Measurements from ENCODE around the gene LSAMP. TPM values are rescaled to one million over a fixed set of nuclear protein-coding genes. Genes with fewer than 3 reads are reported as not detected.

Gene LSAMP
- total and polyA plus RNA-seq, 2 donors = 0.71 to 1.5 TPM

DNA sequence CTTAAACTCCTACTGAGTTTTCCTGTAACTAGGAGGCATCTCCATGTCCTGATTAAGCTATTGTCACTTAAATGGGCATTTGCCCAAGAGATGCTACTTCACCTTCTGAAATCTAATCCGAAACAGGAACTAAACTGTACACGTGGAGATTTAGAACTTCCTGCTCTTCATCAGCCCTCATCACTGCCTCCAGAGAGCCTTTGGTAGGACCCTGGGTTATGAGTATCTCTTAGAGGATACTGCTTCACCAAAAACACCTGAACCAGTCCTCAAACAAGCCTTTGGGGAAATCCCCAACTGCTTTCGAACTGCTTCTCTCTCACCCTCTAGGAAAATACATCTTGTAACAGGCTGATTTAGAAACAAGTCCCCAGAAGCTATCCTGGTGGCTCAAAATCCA, 501.7 kb downstream of the LSAMP start:
- WGBS = 56% methylated on average over 3 of the region's 3 CpGs
- Histone ChIP-seq H3K4me1 (ENCODE audit: control insufficient read depth in 2 of 2, insufficient read depth in 2 of 2, low read length in 2 of 2) (no peaks in the 10 kb centered on the region), H3K4me3 (ENCODE audit: low read length in 2 of 2) (no peak overlapping the region), H3K36me3 (ENCODE audit: control insufficient read depth in 2 of 2, insufficient read depth in 2 of 2, low read length in 1 of 2) (no peaks in the 10 kb centered on the region), H3K9me3 (ENCODE audit: control insufficient read depth in 2 of 2, insufficient read depth in 1 of 2, low read length in 1 of 2) (no peaks in the 10 kb centered on the region), H3K27me3 (ENCODE audit: control insufficient read depth in 2 of 2, insufficient read depth in 1 of 2, low read length in 1 of 2) (no peaks in the 10 kb centered on the region), H3K27ac (ENCODE audit: low read depth in 1 of 2, low read length in 1 of 2) (no peak overlapping the region)
- DNase-seq (ENCODE audit: low read depth in 6 of 9, low spot score in 9 of 9) = no peak

DNA sequence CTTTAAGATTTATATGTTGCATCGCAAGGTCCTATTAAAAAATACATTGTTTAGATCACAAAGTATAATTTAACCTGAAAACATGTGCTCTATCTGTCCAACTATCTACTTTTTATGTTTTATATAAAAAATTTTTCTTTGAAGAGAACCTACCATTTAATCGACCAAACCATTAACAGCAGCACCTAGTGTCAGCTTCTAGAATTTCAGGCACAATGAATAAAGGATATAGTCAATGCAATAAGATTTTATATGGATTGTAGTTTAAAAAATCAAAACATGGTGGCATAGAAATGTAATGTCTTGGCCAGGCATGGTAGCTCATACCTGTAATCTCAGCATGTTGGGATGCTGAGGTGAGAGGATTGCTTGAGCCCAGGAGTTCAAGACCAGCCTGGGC, 508.2 kb downstream of the LSAMP start:
- H3K27me3 ChIP-seq (ENCODE audit: control insufficient read depth in 2 of 2, insufficient read depth in 1 of 2, low read length in 1 of 2) = no peaks in the 10 kb centered on the region
- no peaks in the 10 kb centered on the region for H3K9me3 ChIP-seq (ENCODE audit: control insufficient read depth in 2 of 2, insufficient read depth in 1 of 2, low read length in 1 of 2)
- no peak overlapping the region for H3K4me3 ChIP-seq (ENCODE audit: low read length in 2 of 2)
- H3K27ac ChIP-seq (ENCODE audit: low read depth in 1 of 2, low read length in 1 of 2) = no peak overlapping the region
- WGBS = 84% methylated on average over 2 of the region's 2 CpGs
- no peak for DNase-seq (ENCODE audit: low read depth in 6 of 9, low spot score in 9 of 9)
- H3K4me1 ChIP-seq (ENCODE audit: control insufficient read depth in 2 of 2, insufficient read depth in 2 of 2, low read length in 2 of 2) = no peaks in the 10 kb centered on the region
- H3K36me3 ChIP-seq (ENCODE audit: control insufficient read depth in 2 of 2, insufficient read depth in 2 of 2, low read length in 1 of 2) = no peaks in the 10 kb centered on the region

DNA sequence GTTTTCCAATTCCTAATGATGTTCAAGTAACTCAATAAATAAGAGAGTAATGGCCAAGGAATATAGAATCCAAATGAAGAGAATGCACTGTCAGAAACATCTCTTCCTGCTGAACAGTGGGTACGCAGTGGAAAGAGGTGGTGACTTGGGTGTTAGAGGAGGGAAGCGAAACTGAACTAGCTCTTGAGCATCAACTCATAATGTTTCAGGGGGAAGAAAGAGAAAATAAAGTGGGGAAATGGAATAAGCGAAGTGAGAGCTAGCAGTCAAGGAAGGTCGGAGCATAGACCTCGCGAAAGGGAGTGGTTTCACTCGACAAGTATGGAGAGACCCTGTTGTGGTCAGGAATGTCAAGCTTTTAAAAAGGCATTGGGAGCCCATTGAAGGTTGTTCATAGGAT, 512.5 kb downstream of the LSAMP start:
- DNase-seq (ENCODE audit: low read depth in 6 of 9, low spot score in 9 of 9) = no peak
- no peak overlapping the region for H3K27ac ChIP-seq (ENCODE audit: low read depth in 1 of 2, low read length in 1 of 2)
- H3K36me3 ChIP-seq (ENCODE audit: control insufficient read depth in 2 of 2, insufficient read depth in 2 of 2, low read length in 1 of 2) = no peaks in the 10 kb centered on the region
- H3K4me1 ChIP-seq (ENCODE audit: control insufficient read depth in 2 of 2, insufficient read depth in 2 of 2, low read length in 2 of 2) = no peaks in the 10 kb centered on the region
- H3K4me3 ChIP-seq (ENCODE audit: low read length in 2 of 2) = no peak overlapping the region
- H3K9me3 ChIP-seq (ENCODE audit: control insufficient read depth in 2 of 2, insufficient read depth in 1 of 2, low read length in 1 of 2) = no peaks in the 10 kb centered on the region
- WGBS = 97% methylated on average over 7 of the region's 7 CpGs
- H3K27me3 ChIP-seq (ENCODE audit: control insufficient read depth in 2 of 2, insufficient read depth in 1 of 2, low read length in 1 of 2) = no peaks in the 10 kb centered on the region

DNA sequence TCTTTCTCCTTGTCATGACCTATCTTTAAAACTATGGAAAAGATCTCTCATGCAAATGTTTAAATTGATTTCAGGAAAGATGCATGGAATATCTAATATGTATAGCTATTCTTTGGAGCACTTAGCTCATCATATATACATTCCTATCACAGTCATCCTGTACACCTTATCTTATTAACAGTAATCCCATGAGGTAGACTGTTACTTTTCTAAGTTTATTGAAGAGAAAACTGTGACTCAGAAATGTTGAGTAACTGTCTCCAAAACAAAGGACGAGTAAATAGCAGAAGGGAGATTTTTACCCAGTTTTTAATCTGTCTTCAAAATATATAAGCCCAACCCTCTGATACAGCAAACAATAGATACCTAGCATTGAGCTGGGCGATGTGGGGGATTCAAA, 513.7 kb downstream of the LSAMP start:
- 92% methylated on average over 2 of the region's 2 CpGs for WGBS
- Histone ChIP-seq H3K36me3 (ENCODE audit: control insufficient read depth in 2 of 2, insufficient read depth in 2 of 2, low read length in 1 of 2) (no peaks in the 10 kb centered on the region), H3K27ac (ENCODE audit: low read depth in 1 of 2, low read length in 1 of 2) (no peak overlapping the region), H3K4me1 (ENCODE audit: control insufficient read depth in 2 of 2, insufficient read depth in 2 of 2, low read length in 2 of 2) (no peaks in the 10 kb centered on the region), H3K9me3 (ENCODE audit: control insufficient read depth in 2 of 2, insufficient read depth in 1 of 2, low read length in 1 of 2) (no peaks in the 10 kb centered on the region), H3K4me3 (ENCODE audit: low read length in 2 of 2) (no peak overlapping the region), H3K27me3 (ENCODE audit: control insufficient read depth in 2 of 2, insufficient read depth in 1 of 2, low read length in 1 of 2) (no peaks in the 10 kb centered on the region)
- no peak for DNase-seq (ENCODE audit: low read depth in 6 of 9, low spot score in 9 of 9)

DNA sequence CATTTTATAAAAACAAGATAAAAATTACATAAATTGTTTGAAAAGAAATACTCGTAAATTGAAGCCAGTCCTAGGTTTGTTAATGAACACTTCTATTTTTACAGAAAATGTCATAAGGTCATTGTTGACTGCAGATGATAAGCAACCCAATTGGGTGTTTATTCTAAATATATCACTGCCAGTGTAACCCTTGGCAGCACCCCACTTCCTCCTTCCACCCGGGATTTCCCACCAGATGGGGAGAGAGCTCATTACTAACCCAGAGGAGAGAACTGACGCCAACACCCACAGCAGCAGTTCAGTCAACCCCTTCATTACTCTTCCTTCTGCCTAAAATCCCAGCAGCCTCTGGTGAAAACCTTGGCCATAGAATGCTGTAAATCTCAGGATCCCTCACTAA, 514.4 kb downstream of the LSAMP start:
- 62% methylated on average over 3 of the region's 3 CpGs for WGBS
- no peak for DNase-seq (ENCODE audit: low read depth in 6 of 9, low spot score in 9 of 9)

DNA sequence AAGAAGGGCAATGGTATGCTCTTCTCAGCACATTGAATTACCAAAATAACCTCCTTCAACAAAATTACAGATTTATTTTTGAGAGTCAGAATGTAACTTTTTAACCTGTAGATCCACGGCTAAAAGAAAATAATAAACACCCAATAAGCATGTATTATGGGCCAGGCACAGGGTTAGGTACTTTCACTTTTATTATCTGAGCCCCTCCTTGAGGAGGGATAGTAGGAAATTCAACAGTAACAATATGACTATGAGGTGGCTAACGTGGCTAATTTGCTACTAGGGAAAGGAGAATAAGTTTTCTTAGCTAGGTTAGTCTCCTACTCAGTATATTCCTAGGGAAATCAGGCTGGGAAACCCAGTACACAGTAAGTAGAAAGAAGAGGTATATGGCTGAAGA, 515.1 kb downstream of the LSAMP start:
- Histone ChIP-seq H3K27me3 (ENCODE audit: control insufficient read depth in 2 of 2, insufficient read depth in 1 of 2, low read length in 1 of 2) (no peaks in the 10 kb centered on the region), H3K9me3 (ENCODE audit: control insufficient read depth in 2 of 2, insufficient read depth in 1 of 2, low read length in 1 of 2) (no peaks in the 10 kb centered on the region), H3K4me1 (ENCODE audit: control insufficient read depth in 2 of 2, insufficient read depth in 2 of 2, low read length in 2 of 2) (no peaks in the 10 kb centered on the region), H3K27ac (ENCODE audit: low read depth in 1 of 2, low read length in 1 of 2) (no peak overlapping the region), H3K4me3 (ENCODE audit: low read length in 2 of 2) (no peak overlapping the region), H3K36me3 (ENCODE audit: control insufficient read depth in 2 of 2, insufficient read depth in 2 of 2, low read length in 1 of 2) (no peaks in the 10 kb centered on the region)
- DNase-seq (ENCODE audit: low read depth in 6 of 9, low spot score in 9 of 9) = no peak
- 79% methylated on average over 2 of the region's 2 CpGs for WGBS

More for the DNA sequence above, 514.4 kb downstream of the LSAMP start:
- Histone ChIP-seq H3K4me1 (ENCODE audit: control insufficient read depth in 2 of 2, insufficient read depth in 2 of 2, low read length in 2 of 2) (no peaks in the 10 kb centered on the region), H3K36me3 (ENCODE audit: control insufficient read depth in 2 of 2, insufficient read depth in 2 of 2, low read length in 1 of 2) (no peaks in the 10 kb centered on the region), H3K27ac (ENCODE audit: low read depth in 1 of 2, low read length in 1 of 2) (no peak overlapping the region), H3K9me3 (ENCODE audit: control insufficient read depth in 2 of 2, insufficient read depth in 1 of 2, low read length in 1 of 2) (no peaks in the 10 kb centered on the region), H3K27me3 (ENCODE audit: control insufficient read depth in 2 of 2, insufficient read depth in 1 of 2, low read length in 1 of 2) (no peaks in the 10 kb centered on the region), H3K4me3 (ENCODE audit: low read length in 2 of 2) (no peak overlapping the region)

DNA sequence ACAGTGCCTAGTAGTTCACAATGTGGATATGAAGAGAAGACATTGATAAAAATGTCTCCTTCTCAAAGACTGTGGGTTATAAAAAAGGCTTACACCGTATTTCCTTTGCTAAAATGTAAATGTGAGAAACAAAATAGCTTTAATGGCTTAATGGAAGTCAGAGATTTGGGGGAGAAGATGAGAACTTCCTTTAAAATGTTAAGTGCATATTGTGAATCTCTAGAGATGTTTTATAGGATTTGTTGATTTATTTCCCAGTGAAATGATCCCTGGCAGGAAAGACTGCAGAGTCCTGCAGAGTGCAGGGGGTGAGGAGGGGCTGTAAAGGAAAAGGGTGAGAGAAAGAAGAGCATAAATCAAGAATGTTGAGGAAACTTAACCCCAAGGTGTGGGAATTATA, 516.9 kb downstream of the LSAMP start:
- Histone ChIP-seq H3K4me1 (ENCODE audit: control insufficient read depth in 2 of 2, insufficient read depth in 2 of 2, low read length in 2 of 2) (no peaks in the 10 kb centered on the region), H3K9me3 (ENCODE audit: control insufficient read depth in 2 of 2, insufficient read depth in 1 of 2, low read length in 1 of 2) (no peaks in the 10 kb centered on the region), H3K27me3 (ENCODE audit: control insufficient read depth in 2 of 2, insufficient read depth in 1 of 2, low read length in 1 of 2) (no peaks in the 10 kb centered on the region), H3K36me3 (ENCODE audit: control insufficient read depth in 2 of 2, insufficient read depth in 2 of 2, low read length in 1 of 2) (no peaks in the 10 kb centered on the region), H3K4me3 (ENCODE audit: low read length in 2 of 2) (no peak overlapping the region), H3K27ac (ENCODE audit: low read depth in 1 of 2, low read length in 1 of 2) (no peak overlapping the region)
- WGBS = 53% methylated on average over 1 of the region's 1 CpG
- no peak for DNase-seq (ENCODE audit: low read depth in 6 of 9, low spot score in 9 of 9)

DNA sequence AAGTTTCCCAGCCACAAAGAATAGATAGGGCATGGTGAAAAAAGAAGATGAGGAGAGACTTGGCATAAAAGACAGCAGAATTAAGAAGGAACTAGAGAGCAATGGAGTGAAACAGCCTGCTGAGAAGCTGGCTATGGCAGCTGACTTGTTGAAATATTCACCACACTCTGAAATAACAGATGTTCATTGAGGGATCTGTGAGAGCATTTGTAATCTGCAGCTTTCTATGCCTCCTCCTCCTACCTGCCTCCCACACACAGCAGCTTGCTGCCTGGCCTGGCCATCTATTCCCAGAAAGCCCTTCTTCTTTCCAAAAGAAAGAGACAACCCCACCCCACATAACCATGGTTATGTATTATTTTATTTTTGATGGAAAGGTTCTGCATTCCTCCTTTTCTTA, 518.1 kb downstream of the LSAMP start:
- Histone ChIP-seq H3K27ac (ENCODE audit: low read depth in 1 of 2, low read length in 1 of 2) (no peak overlapping the region), H3K4me1 (ENCODE audit: control insufficient read depth in 2 of 2, insufficient read depth in 2 of 2, low read length in 2 of 2) (no peaks in the 10 kb centered on the region), H3K4me3 (ENCODE audit: low read length in 2 of 2) (no peak overlapping the region), H3K27me3 (ENCODE audit: control insufficient read depth in 2 of 2, insufficient read depth in 1 of 2, low read length in 1 of 2) (no peaks in the 10 kb centered on the region), H3K36me3 (ENCODE audit: control insufficient read depth in 2 of 2, insufficient read depth in 2 of 2, low read length in 1 of 2) (no peaks in the 10 kb centered on the region), H3K9me3 (ENCODE audit: control insufficient read depth in 2 of 2, insufficient read depth in 1 of 2, low read length in 1 of 2) (no peaks in the 10 kb centered on the region)
- DNase-seq (ENCODE audit: low read depth in 6 of 9, low spot score in 9 of 9) = no peak

DNA sequence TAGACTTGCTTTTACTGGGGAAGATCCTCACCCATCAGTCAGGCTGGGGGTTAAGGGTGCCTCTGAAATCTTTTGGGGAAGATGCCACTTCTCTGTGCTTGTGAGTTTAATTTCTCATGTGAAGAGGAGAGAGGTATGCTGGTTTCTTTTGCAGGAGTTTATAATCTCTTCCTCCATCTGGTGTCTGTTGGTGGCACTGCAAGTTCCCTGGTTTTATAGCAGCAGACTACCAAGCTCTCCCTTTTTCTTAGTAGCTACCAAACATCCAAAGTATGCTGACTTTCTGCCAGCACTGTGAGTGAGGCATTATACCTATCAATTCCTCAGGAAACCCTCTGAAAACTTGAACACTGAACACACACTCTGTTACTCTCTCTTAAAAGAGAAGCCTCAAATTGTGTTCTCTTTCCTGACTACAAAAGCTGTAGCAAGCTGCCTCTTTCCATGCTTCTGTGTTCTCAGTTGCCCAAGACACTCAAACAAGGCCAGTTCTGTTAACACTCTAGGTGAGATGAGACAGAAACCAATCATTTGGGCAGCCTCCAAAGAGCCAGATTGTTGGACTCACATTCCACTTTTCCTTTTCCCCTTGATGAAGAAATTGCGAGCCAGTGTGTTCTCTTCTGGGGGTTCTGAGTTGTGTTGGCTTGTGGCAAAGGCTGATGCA, 522.5 kb downstream of the LSAMP start:
- no peaks in the 10 kb centered on the region for H3K4me1 ChIP-seq (ENCODE audit: control insufficient read depth in 2 of 2, insufficient read depth in 2 of 2, low read length in 2 of 2)
- H3K4me3 ChIP-seq (ENCODE audit: low read length in 2 of 2) = no peak overlapping the region
- no peaks in the 10 kb centered on the region for H3K27me3 ChIP-seq (ENCODE audit: control insufficient read depth in 2 of 2, insufficient read depth in 1 of 2, low read length in 1 of 2)
- WGBS = 94% methylated on average over 1 of the region's 1 CpG
- H3K36me3 ChIP-seq (ENCODE audit: control insufficient read depth in 2 of 2, insufficient read depth in 2 of 2, low read length in 1 of 2) = no peaks in the 10 kb centered on the region
- no peak for DNase-seq (ENCODE audit: low read depth in 6 of 9, low spot score in 9 of 9)
- H3K27ac ChIP-seq (ENCODE audit: low read depth in 1 of 2, low read length in 1 of 2) = no peak overlapping the region
- H3K9me3 ChIP-seq (ENCODE audit: control insufficient read depth in 2 of 2, insufficient read depth in 1 of 2, low read length in 1 of 2) = no peaks in the 10 kb centered on the region

DNA sequence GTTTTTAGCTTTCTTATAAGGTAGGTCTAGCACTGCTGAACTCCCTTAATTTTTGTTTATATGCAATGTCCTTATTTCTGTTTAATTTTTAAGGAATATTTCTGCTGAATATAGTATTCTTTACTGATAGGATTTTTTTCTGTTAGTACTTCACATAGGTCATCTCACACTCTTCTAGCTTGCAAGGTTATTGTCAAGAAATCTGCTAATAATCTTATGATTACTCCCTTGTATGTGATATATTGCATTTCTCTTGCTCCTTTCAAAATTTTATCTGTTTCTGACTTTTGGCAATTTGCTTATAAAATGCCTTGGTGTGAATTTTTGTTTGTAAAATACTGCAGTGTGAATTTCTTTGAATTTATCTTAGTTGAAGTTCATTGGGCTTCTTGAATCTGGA, 523.6 kb downstream of the LSAMP start:
- Histone ChIP-seq H3K36me3 (ENCODE audit: control insufficient read depth in 2 of 2, insufficient read depth in 2 of 2, low read length in 1 of 2) (no peaks in the 10 kb centered on the region), H3K9me3 (ENCODE audit: control insufficient read depth in 2 of 2, insufficient read depth in 1 of 2, low read length in 1 of 2) (no peaks in the 10 kb centered on the region), H3K4me1 (ENCODE audit: control insufficient read depth in 2 of 2, insufficient read depth in 2 of 2, low read length in 2 of 2) (no peaks in the 10 kb centered on the region), H3K4me3 (ENCODE audit: low read length in 2 of 2) (no peak overlapping the region), H3K27ac (ENCODE audit: low read depth in 1 of 2, low read length in 1 of 2) (no peak overlapping the region), H3K27me3 (ENCODE audit: control insufficient read depth in 2 of 2, insufficient read depth in 1 of 2, low read length in 1 of 2) (no peaks in the 10 kb centered on the region)
- DNase-seq (ENCODE audit: low read depth in 6 of 9, low spot score in 9 of 9) = no peak
